Middle frontal gyrus (tissue), 1 donor: ENCODE measurements around the gene ZYG11A.
"Not testable (repeated sequence)": the region's sequence is repeated elsewhere in the genome, so short reads cannot be mapped to it uniquely, and the experiment has no call there.

Experiments
- DNase-seq: peaks from one replicate; pipeline ENCODE4 v3.0.0-alpha.2; 2015; ENCODE audit warnings: low spot score; ENCODE audit errors: extremely low spot score

The ZYG11A gene

DNA sequence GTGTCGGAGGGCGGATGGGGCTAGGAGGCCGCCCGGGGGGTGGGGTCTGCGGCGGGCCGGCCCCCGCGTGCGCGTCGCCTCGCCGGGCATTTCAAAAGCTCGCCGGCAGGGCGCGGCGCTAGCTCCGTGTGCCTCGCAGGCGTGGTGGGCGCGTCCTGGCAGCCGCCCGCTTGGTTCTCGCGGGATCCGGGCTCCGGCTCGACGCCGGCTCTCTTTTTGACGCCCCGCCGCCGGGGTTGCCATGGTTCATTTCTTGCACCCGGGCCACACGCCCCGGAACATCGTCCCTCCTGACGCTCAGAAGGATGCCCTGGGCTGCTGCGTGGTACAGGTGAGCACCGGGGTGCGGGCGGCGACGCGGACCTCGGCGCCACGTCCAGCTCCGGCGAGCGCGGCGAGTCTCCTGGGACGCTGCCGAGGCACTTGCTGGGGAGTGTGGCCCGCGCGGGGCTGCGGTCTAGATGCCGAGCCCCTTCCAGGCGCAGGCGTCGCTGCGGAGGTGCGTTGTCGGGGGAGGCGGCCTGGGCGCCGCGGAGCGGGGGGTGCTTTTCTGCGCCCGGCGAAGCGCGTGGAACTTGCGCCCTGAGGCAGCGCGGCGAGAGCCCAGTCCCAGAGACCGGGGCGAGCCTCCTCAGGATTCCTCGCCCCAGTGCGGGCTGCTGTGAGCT is at the start of gene ZYG11A:
TSS of gene ZYG11A (plus strand) at position 118 of the 668 bp plus-strand sequence. CDS start at position 242, 124 bp downstream.
- no peak for DNase-seq

DNA sequence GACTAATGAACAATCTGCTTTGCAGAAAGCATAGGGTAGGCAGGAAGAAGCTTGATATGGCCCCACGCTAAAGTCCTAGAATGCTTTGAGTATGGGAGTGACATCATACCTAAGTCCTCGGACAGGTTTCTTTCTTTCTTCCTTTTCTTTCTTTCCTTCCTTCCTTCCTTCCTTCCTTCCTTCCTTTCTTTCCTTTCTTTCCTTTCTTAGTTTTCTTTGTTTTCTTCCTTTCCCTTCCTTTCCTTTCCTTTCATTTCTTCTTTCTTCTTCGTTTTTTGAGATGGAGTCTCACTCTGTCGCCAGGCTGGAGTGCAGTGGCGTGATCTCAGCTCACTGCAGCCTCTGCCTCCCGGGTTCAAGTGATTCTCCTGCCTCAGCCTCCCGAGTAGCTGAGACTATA is 48.8 kb upstream of the ZYG11A start:
- DNase-seq = not testable (repeated sequence)

DNA sequence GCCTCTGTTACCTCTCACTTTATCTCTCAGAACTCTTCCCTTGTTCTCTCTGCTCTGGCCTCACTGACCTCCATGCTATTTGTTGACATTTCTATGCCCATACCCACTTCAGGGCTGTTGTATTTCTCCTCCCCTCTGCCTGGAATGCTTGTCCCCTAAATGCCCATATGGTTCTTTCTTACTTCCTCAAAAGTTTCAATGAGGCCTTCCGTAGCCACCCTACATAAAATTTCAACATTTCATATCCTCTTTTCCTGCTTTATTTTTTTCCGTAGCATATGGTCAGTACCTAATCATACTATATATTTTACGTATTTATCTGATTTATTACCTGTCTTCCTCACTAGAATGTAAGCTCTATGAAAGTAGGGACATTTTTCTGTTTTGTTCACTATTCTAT is 47.1 kb upstream of the ZYG11A start:
- DNase-seq = no peak

DNA sequence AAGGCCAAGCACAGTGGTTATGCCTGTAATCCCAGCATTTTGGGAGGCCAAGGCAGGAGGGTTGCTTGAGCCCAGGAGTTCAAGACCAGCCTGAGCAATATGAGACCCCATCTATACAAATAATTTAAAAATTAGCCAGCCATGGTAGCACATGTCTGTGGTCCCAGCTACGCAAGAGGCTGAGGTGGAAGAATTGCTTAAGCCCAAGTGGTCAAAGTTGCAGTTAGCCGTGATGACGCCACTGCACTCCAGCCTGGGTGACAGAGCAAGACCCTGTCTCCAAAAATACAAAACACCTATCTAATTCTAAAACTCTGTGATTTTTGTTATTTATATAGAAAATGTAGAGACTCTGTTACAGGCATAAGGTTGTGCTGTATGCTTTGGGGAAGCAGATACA is 44.2 kb upstream of the ZYG11A start:
- no peak for DNase-seq

DNA sequence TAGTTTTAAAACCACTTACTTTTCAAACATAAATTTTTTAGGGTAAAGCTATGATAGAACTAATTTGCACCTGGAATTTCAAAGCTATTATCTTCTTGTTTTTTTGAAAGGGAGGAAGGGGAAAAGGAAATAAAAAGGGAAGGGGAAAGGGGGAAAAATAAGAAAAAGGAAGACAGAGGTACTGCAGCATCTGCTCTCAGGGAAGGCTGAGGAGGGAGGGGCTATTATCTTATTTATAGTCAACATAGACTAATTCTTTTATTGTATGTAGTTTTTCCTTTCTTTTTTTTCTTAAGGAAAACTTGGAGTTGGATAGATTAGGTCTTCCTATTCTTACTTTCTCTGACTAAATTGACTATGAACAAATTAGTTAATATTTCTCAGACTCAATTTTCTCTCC is 41.5 kb upstream of the ZYG11A start:
- DNase-seq = no peak

DNA sequence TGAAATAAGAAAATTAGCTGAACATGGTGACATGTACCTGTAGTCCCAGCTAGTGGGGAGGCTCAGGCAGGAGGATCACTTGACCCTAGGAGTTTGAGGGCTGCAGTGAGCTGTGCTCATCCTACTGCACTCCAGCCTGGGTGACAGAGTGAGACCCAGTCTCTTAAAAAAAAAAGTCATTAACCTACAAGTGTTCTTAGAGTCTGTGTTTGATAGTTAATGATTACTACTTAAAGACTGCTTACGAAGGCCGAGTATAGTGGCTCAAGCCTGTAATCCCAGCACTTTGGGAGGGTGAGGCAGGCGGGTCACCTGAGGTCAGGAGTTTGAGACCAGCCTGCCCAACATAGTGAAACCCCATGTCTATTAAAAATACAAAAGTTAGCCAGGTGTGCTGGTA is 38.5 kb upstream of the ZYG11A start:
- not testable (repeated sequence) for DNase-seq

DNA sequence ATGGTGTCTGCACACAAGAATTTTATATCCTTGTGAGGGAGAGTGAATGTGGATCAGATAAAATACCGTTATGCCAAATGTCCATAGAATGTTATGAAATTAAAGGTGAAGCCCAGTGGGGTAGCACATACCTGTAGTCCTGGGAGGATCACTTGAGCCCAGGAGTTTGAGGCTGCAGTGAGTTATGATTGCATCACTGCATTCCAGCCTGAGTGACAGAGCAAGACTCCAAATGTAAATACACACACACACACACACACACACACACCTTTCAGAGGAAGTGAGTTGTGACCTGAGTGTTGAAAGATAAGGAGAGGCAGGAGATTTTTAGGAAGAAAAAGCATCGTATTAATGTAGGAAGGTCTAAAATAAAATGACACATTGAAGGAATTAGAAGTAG is 28.1 kb upstream of the ZYG11A start:
- no peak for DNase-seq

DNA sequence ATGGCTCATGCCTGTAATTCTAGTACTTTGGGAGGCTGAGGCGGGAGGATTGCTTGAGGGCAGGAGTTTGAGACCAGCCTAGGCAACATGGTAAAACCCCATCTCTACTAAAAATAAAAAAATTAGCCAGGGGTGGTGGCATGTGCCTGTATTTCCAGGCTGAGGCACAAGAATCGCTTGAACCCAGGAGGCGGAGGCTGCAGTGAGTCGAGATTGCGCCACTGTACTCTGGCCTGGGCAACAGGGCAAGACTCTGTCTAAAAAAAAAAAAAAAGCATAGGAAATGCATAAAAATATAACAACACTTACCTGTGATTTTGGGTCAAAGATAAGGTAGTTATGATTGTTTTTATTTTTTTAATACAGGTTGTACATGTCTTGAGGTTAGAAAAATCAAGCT is 21.7 kb upstream of the ZYG11A start:
- not testable (repeated sequence) for DNase-seq

DNA sequence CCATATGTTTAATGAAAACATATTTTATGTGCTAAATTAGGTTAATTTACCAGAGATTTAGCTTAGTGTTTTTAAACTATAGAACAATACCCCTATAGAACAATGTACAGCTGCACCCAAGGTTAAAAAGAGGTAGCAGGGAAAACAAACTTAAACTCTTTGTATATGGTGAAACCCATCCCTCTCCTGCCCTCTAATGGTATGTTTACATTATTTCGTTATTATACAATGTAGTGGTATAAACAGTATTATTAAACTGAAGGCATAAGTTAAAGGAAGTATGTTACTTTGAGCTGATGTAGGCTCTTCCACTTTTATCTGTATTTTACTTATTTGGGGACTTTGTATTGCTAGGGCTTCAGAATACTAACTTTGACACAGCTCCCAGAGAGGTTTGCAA is 16.7 kb upstream of the ZYG11A start:
- DNase-seq = no peak

DNA sequence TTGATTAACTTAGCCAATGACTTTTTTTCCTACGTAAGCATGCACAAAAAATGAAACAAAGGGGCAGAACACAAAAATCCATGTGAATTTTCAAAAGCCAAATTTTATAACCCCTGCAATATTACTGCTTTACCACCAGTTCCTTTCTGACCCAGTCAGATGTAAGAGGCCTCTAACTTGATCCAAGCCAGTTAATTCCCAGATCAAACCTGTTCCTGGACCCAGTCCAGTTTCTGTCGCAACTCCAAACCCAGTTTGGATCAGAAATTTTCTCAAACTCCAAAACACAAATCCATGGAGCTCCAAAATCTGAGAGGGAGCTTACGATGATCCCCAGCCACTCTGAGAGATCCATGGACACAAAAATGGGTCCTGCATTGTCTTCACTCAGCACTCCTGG is 7.8 kb upstream of the ZYG11A start:
- no peak for DNase-seq

DNA sequence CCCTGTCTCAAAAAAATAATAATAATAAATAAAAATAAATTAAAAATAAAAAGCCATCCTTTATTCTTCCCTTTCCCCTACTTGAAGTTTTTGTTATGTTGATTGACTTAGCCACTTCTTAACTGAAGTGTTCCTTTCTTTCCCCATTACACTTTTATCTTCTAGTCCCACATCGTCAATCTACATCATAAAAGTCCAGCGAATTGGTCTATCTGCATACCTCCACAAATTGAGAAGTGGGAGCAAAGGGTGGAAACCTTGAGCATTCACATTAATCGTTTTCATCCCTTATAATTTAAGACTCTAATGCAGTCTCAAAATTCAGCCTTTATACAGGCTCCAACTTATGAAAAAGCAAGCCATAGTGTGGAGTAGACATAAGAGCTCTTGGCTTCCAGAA is 6.5 kb upstream of the ZYG11A start:
- DNase-seq = no peak

DNA sequence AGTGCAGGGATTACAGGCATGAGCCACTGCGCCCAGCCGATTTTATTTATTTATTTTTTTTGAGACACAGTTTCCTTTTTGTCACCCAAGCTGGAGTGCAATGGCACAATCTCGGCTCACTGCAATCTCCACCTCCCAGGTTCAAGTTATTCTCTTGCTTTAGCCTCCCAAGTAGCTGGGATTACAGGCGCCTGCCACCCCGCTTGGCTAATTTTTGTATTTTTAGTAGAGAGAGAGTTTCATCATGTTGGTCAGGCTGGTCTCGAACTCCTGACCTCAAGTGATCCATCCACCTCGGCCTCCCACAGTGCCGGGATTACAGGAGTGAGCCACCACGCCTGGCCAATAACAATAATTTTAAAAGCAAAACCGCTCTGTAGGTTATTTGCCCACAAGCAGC is 3.4 kb upstream of the ZYG11A start:
- DNase-seq = not testable (repeated sequence)

DNA sequence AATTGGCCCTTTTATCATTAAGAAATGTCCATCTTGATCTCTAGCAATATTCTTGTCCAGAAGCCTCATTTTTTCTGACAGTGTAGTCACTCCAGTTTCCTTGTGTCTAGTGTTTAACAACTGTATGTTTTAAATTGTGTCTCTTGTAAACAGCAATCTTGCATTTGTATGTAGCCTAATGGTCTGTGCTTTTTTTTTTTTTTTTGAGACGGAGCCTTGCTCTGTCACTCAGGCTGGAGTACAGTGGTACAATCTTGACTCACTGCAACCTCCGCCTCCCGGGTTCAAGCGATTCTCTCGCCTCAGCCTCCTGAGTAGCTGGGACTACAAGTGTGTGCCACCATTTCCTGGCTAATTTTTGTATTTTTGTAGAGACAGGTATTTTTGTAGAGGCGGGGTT is 2.6 kb downstream of the ZYG11A start:
- not testable (repeated sequence) for DNase-seq

DNA sequence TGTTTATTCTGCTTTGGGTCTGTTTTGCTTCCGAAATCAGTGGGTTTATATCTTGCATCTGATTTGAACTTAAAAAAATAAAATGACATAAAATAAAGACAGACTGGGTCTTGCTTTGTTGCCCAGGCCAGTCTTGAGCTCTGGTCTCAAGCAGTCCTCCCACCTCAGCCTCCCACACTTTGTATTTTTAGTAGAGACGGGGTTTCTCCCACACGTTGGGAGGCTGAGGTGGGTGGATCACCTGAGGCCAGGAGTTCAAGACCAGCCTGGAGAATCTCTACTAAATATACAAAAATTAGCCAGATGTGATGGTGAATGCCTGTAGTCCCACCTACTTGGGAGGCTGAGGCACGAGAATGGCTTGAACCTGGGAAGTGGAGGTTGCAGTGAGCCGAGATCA is 5.9 kb downstream of the ZYG11A start:
- no peak for DNase-seq

DNA sequence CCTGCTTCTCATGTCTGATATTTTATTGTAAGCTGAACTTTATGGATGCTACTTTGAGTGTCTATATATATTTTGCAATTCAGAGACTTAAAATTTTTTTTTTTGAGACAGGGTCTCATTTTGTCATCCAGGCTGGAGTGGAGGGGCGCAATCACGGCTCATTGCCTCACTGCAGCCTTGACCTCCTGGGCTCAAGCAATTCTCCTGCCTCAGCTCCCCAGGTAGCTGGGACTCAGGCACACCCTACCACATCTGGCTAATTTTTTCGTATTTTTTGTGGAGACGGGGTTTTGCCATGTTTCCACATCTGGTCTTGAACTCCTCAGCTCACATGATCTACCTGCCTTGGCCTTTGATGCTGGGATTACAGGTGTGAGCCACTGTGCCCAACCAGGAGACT is 8.4 kb downstream of the ZYG11A start:
- DNase-seq = no peak

DNA sequence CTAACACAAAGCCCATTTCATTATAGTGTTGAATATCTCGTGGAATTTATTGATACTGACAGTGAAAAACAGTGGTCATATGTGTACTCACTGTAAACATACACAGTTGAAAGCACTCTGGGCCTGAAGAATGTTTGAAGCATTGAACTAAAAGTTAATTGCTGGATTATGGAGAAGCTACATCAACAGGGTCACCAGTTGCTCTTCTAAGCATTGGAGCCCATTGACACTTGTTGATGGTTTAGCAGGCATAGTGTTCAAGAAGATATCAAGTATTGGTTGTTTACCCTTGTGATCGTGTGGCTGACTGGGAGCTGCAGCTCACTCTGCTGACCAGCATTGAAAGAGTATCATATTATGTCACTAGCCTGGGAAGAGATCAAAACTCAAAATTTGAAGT is 10.3 kb downstream of the ZYG11A start:
- DNase-seq = no peak

DNA sequence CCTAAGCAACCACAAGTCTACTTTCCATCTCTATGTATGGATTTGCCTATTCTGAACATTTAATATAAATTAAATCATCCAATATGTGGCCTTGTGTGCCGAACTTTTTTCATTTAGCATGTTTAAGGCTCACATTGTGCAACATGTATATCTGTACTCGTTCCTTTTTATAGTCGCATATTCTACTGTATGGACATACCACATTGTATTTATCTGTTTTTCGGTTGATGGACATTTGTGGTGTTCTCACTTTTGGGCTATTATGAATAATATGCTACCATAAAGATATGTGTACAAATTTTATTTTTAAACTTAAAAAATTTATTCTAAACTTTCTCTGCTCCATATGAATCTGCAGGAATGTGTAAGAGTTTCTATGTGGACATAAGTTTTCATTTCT is 13.0 kb downstream of the ZYG11A start:
- no peak for DNase-seq

DNA sequence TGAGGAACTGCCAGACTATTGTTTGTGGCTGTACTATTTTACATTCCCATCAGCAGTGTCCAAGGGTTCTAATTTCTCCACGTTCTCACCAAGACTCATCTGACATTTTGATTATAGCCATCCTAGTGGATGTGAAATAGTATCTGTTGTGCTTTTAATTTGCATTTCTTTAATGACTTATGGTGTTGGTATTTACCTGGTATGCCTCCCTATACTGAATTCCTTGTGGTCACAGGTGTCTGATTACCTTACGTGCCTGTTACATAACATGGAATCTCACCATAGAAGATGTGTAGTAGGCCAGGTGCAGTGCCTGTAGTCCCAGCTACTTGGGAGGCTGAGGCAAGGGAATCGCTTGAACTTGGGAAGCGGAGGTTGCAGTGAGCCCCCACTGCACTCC is 13.5 kb downstream of the ZYG11A start:
- DNase-seq = no peak

DNA sequence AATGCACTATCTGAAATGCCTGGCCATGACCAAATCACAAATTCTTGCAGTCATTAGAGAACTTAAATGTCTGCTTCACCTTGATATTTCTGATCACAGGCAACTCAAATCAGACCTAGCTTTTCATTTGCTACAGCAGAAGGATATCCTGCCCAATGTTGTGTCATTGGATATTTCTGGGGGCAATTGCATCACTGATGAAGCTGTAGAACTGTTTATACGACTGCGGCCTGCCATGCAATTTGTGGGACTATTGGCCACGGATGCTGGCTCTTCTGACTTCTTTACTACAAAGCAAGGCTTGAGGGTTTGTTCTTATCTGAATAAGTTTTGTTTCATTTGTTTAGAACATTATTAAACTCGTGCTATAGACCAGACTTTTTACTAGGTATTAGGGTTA is 14.9 kb downstream of the ZYG11A start:
- DNase-seq = no peak

DNA sequence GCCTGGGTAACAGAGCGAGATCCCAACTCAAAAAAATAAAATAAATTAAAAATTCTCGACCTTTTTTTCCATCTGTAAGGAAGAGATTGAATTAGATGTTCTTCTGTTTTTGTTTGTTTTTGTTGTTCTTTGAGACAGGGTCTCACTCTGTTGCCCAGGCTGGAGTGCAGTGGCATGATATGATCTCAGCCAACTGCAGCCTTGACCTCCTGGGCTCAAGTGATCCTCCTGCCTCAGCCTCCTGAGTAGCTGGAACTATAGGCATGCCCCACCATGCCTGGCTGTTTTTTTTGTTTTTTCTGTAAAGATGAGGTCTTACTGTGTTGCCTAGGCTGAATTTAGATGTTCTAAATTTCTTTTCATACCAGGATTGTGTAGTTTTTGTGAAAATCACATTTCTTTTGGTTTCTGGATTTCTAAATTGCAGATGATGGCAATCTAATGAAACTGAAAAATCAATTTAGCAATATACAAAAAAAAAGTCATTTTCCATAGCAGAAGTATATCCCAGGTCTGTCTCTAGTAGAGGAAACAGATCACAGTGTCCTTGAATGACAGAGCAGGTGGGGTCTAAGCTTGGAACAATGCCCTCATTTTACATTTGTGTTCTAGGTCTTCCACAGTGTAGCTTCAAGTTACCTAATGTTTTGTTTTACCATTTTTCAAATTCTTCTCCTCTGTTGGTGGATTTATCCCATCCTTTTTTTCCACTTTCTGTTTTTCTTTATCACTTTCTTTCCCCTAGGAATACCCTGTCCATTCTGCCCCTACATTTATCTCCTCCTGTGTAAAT is 20.3 kb downstream of the ZYG11A start:
- no peak for DNase-seq

DNA sequence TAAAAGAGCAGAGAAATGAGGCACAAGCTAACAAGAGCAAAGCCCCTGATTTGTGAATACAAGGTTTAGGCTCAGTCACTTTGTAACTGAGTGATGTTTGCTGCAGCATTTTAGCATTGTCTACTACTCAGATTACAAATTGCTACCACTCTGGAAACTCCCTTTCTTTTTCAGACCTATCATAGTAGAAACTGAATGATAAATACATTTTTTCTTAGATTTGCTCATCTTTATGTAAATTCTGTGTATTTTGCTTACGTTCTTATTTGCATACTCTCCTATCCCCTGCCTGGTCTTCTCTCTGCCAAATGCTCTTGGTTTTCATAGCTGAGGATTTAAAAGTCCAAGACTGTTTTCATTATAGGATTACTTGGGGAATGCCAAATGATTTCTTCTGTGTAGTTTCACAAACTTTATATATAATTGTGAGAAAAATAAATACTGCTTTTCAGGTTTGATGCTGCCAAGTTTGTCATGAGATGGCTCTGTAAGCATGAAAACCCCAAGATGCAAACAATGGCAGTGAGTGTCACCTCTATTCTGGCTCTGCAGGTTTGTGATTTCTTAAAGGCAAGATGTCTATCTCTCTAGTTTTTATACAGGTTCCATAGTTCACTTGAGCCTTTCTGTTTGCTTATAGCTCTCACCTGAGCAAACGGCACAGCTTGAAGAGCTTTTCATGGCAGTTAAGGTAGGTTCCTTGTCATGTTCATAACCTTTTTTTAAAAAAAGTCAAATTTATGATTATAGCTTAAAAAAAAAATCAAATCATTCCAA is 24.7 kb downstream of the ZYG11A start:
- DNase-seq = no peak

DNA sequence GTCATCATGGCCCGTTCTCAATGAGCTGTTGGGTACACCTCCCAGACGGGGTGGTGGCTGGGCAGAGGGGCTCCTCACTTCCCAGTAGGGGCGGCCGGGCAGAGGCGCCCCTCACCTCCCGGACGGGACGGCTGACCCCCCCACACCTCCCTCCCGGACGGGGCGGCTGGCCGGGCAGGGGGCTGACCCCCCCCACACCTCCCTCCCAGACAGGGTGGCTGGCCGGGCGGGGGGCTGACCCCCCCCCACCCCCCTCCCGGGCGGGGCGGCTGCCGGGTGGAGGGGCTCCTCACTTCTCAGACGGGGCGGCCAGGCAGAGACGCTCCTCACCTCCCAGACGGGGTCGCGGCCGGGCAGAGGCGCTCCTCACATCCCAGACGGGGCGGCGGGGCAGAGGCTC is 27.2 kb downstream of the ZYG11A start:
- not testable (repeated sequence) for DNase-seq
